ENCODE data around the gene FICD.

DNA sequence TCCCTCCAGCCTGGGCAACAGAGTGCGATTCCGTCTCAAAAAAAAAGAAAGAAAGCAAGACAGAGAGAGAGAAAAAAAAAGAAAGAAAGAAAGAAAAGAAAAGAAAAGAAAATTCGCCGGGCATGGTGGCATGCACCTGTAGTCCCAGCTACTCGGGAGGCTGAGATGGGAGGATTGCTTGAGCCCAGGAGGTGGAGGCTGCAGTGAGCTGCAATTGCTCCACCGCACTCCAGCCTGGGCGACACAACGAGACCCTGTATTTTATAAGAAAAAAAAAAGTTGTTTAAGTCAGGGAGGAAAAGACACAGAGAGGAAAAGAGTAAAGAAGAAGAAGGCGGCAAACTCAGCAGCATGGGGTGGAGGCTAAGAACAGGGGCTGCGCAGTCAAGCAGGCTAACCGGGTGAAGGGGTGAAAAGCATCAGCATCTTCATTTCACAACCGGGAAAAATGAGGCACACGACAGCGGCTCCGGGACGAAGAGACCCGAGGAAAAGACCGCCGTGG is 557 bp upstream of the FICD start:
- TF ChIP-seq, protein P1, sequence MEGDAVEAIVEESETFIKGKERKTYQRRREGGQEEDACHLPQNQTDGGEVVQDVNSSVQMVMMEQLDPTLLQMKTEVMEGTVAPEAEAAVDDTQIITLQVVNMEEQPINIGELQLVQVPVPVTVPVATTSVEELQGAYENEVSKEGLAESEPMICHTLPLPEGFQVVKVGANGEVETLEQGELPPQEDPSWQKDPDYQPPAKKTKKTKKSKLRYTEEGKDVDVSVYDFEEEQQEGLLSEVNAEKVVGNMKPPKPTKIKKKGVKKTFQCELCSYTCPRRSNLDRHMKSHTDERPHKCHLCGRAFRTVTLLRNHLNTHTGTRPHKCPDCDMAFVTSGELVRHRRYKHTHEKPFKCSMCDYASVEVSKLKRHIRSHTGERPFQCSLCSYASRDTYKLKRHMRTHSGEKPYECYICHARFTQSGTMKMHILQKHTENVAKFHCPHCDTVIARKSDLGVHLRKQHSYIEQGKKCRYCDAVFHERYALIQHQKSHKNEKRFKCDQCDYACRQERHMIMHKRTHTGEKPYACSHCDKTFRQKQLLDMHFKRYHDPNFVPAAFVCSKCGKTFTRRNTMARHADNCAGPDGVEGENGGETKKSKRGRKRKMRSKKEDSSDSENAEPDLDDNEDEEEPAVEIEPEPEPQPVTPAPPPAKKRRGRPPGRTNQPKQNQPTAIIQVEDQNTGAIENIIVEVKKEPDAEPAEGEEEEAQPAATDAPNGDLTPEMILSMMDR (IDR thresholded peaks at IDR 0.05) = no peak
- TF ChIP-seq POLR2A (IDR thresholded peaks at IDR 0.05) = no peak
